DOHH2 (cell line): ENCODE data around the gene DDX39A.

Experiments
- H3F3A ChIP-seq: fragments of 200-600 bp; sonication (generic), shearing (Covaris generic); 2 replicates; pipeline ENCODE4 v1.6.0; 2016; ENCODE audit warnings: antibody characterized with exemption, mild to moderate bottlenecking; ENCODE audit not compliant: control insufficient read depth, insufficient read depth
- H3K27ac ChIP-seq: fragments of 200-600 bp; sonication (generic); 2 replicates; pipeline ENCODE4 v1.5.1; 2014; ENCODE audit warnings: low read depth, mild to moderate bottlenecking, low read length, moderate library complexity
- H3K27me3 ChIP-seq: fragments of 200-600 bp; sonication (generic); 2 replicates; pipeline ENCODE4 v1.6.1; 2014; ENCODE audit warnings: mild to moderate bottlenecking, low read length, mixed read lengths; ENCODE audit not compliant: control insufficient read depth
- H3K36me3 ChIP-seq: fragments of 200-600 bp; sonication (generic); 2 replicates; pipeline ENCODE4 v1.6.1; 2014; ENCODE audit warnings: mild to moderate bottlenecking, low read length, moderate library complexity, mixed read lengths; ENCODE audit not compliant: control insufficient read depth
- H3K4me1 ChIP-seq: fragments of 200-600 bp; sonication (generic); 2 replicates; pipeline ENCODE4 v1.6.1; 2014; ENCODE audit warnings: mild to moderate bottlenecking, low read length, mixed read lengths; ENCODE audit not compliant: control insufficient read depth
- H3K4me2 ChIP-seq: fragments of 200-600 bp; sonication (generic); 2 replicates; pipeline ENCODE4 v1.6.0; 2014; ENCODE audit warnings: mild to moderate bottlenecking, low read length, moderate library complexity
- H3K4me3 ChIP-seq: fragments of 200-600 bp; sonication (generic); 2 replicates; pipeline ENCODE4 v1.5.1; 2014; ENCODE audit warnings: mild to moderate bottlenecking, low read length, mixed read lengths
- H3K79me2 ChIP-seq: fragments of 200-600 bp; sonication (generic); 2 replicates; pipeline ENCODE4 v1.6.1; 2014; ENCODE audit warnings: mild to moderate bottlenecking, low read length, mixed read lengths; ENCODE audit not compliant: control insufficient read depth
- H3K9me2 ChIP-seq: fragments of 200-600 bp; sonication (generic); replicated peaks from 2 replicates; pipeline ENCODE4 v1.6.1; 2014; ENCODE audit warnings: mild to moderate bottlenecking, low read length, mixed read lengths; ENCODE audit not compliant: control insufficient read depth
- H3K9me3 ChIP-seq: fragments of 200-600 bp; sonication (generic); 2 replicates; pipeline ENCODE4 v1.6.1; 2014; ENCODE audit warnings: antibody characterized with exemption, low read length, mixed read lengths; ENCODE audit not compliant: control insufficient read depth, insufficient read depth
- H4K20me1 ChIP-seq: fragments of 200-600 bp; sonication (generic); 2 replicates; pipeline ENCODE4 v1.6.0; 2014; ENCODE audit warnings: low read depth, mild to moderate bottlenecking, antibody characterized with exemption, low read length, moderate library complexity; ENCODE audit not compliant: control insufficient read depth, insufficient read depth
- EZH2phosphoT487 ChIP-seq: fragments of 200-600 bp; sonication (generic); IDR thresholded peaks from 2 replicates; pipeline ENCODE4 v1.6.1; 2017; ENCODE audit warnings: borderline replicate concordance, mild to moderate bottlenecking, antibody characterized with exemption, low read length, moderate library complexity, mixed read lengths
- TF ChIP-seq, protein P1 (sequence below): fragments of 200-600 bp; sonication (generic); IDR thresholded peaks from one replicate; pipeline ENCODE4 v1.5.1; 2014; ENCODE audit warnings: antibody characterized with exemption, mild to moderate bottlenecking, low read depth, low read length; ENCODE audit not compliant: poor library complexity, severe bottlenecking

The DDX39A gene

DNA sequence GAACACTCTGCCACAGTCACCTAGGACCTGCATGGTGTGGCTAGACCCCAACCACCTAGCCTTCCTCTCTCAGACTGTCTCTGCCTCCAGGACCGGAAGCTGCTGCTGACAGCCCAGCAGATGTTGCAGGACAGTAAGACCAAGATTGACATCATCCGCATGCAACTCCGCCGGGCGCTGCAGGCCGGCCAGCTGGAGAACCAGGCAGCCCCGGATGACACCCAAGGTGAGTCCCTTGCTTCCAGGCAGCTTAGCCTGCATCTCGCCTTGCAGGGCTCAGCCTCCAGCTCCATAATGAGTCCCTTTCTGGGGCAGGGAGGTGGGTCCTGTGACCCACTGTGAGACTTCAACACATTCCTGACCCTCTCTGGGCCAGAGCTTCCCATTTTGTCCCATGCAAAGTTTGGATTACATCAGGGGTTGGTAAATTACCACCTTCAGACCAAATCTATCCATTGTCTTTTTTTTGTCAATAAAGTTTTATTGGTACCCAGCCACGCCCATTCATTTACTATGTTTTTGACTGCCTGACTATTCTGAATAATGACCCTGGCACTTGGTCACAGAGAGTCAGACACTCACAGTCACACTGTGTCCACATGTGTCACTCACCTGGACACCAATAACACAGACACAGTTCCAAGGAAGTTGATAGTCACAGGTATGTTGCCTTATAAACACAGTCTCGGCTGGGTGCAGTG, 27.3 kb upstream of the DDX39A start:
- peaks cover 3% of the 10 kb centered on the region; the same call in 1 of the 2 replicates for H4K20me1 ChIP-seq
- H3K9me2 ChIP-seq = no peaks in the 10 kb centered on the region
- H3K27me3 ChIP-seq = no peaks in the 10 kb centered on the region
- TF ChIP-seq, protein P1, sequence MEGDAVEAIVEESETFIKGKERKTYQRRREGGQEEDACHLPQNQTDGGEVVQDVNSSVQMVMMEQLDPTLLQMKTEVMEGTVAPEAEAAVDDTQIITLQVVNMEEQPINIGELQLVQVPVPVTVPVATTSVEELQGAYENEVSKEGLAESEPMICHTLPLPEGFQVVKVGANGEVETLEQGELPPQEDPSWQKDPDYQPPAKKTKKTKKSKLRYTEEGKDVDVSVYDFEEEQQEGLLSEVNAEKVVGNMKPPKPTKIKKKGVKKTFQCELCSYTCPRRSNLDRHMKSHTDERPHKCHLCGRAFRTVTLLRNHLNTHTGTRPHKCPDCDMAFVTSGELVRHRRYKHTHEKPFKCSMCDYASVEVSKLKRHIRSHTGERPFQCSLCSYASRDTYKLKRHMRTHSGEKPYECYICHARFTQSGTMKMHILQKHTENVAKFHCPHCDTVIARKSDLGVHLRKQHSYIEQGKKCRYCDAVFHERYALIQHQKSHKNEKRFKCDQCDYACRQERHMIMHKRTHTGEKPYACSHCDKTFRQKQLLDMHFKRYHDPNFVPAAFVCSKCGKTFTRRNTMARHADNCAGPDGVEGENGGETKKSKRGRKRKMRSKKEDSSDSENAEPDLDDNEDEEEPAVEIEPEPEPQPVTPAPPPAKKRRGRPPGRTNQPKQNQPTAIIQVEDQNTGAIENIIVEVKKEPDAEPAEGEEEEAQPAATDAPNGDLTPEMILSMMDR = no peak
- no peak for TF ChIP-seq EZH2phosphoT487
- H3K9me3 ChIP-seq = no peaks in the 10 kb centered on the region; the same call in 1 of the 2 replicates
- H3K4me3 ChIP-seq = no peak overlapping the region
- no peaks in the 10 kb centered on the region for H3K4me1 ChIP-seq
- H3K79me2 ChIP-seq = peaks cover 9% of the 10 kb centered on the region
- H3K36me3 ChIP-seq = peaks cover 86% of the 10 kb centered on the region
- H3K4me2 ChIP-seq = no peak overlapping the region
- no peak overlapping the region for H3K27ac ChIP-seq
- no peaks in the 10 kb centered on the region for H3F3A ChIP-seq

DNA sequence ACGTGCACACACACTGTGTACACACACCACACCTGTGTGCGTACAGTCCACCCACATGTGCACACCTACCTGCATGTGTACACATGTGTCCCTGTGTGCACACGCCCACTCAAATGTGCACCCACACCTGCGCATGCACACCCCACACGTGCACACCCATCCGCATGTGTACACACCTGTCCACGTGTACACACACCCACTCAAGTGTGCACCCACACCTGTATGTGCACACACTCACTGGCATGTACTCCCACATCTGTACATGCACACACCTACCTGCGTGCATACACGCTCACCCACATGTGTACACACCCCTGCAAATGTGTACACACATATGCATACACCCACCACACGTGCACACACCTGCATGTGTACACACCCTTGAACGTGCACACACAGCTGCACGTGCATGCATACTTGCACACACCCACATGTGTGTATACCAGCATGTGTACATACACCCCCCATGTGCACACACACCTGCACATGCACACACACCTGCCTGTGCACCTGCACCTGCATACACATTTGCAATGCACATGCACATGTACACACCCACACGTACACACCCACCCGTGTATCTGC, 24.6 kb upstream of the DDX39A start:
- Histone ChIP-seq H3K27ac (no peak overlapping the region), H3K4me1 (peaks cover 21% of the 10 kb centered on the region), H3K4me2 (no peak overlapping the region), H4K20me1 (no peaks in the 10 kb centered on the region), H3F3A (peaks cover 3% of the 10 kb centered on the region; the same call in 1 of the 2 replicates), H3K79me2 (peaks cover 35% of the 10 kb centered on the region), H3K4me3 (no peak overlapping the region), H3K9me2 (no peaks in the 10 kb centered on the region), H3K9me3 (no peaks in the 10 kb centered on the region), H3K36me3 (peaks cover 71% of the 10 kb centered on the region), H3K27me3 (no peaks in the 10 kb centered on the region)
- no peak for TF ChIP-seq EZH2phosphoT487
- TF ChIP-seq, protein P1 = no peak

DNA sequence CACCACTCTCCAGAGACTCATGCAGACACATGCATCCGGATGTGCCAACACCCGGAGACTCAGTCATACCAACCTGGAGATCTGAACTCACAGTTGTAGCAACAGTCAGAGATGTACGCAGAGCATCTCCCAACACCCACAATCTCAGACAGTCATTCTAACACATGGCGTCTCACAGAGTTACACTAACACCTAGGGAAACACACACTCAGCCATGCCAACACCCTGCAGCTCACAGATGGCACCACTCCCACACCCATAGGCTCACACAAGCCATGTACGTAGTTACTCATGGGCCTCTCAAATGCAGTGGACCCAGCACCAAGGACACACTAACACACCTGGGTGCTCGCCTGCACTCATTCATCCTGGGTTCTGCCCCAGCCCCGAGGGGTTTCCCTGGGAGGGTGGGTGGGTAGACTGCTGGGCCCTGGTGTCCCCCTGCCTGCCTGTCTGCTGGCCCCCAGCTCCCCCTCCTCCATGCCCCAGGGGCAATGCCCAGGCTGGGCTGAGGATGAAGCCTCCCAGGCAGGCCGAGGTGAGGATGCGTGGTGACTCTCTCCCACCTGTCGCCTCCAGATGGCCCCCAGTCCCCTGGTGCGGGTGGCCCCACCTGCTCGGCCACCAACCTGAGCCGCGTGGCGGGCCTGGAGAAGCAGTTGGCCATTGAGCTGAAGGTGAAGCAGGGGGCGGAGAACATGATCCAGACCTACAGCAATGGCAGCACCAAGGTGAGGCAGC, 23.9 kb upstream of the DDX39A start:
- Histone ChIP-seq H3K4me1 (peaks cover 28% of the 10 kb centered on the region), H3K4me2 (no peak overlapping the region), H3K36me3 (peaks cover 65% of the 10 kb centered on the region), H3K27ac (no peak overlapping the region), H3K4me3 (no peak overlapping the region), H3K27me3 (no peaks in the 10 kb centered on the region), H3F3A (peaks cover 3% of the 10 kb centered on the region; the same call in 1 of the 2 replicates), H3K9me3 (no peaks in the 10 kb centered on the region), H4K20me1 (no peaks in the 10 kb centered on the region), H3K9me2 (no peaks in the 10 kb centered on the region), H3K79me2 (peaks cover 41% of the 10 kb centered on the region)
- TF ChIP-seq EZH2phosphoT487 = no peak
- TF ChIP-seq, protein P1 = no peak
